Astrocyte (in vitro differentiated cells and primary cell): ENCODE measurements around the gene MRGPRE. TPM values are rescaled to one million over a fixed set of nuclear protein-coding genes. Genes with fewer than 3 reads are reported as not detected.

Experiments
- DNase-seq: peaks from one replicate; pipeline ENCODE4 v3.0.0-alpha.2; 2010; ENCODE audit warnings: low read depth
- FAIRE-seq: peaks from 2 replicates; lab custom pipeline; 2011; peaks lifted over from hg19 to GRCh38; lab: Jason Lieb, UNC
- H2AFZ ChIP-seq: 2 replicates; pipeline ENCODE4 v1.6.0; 2012; ENCODE audit warnings: low read depth, low read length, inconsistent platforms
- H3K27ac ChIP-seq: 2 replicates; pipeline ENCODE4 v1.5.1; 2011; ENCODE audit warnings: low read depth, low read length, inconsistent platforms
- H3K27me3 ChIP-seq: 2 replicates; pipeline ENCODE4 v1.6.0; 2011; ENCODE audit warnings: low read length, inconsistent platforms; ENCODE audit not compliant: insufficient read depth
- H3K36me3 ChIP-seq: 2 replicates; pipeline ENCODE4 v1.5.1; 2011; ENCODE audit warnings: low read length, inconsistent platforms; ENCODE audit not compliant: insufficient read depth
- H3K4me1 ChIP-seq: 2 replicates; pipeline ENCODE4 v1.5.1; 2011; ENCODE audit warnings: low read length, inconsistent platforms; ENCODE audit not compliant: insufficient read depth
- H3K4me2 ChIP-seq: 2 replicates; pipeline ENCODE4 v1.6.0; 2012; ENCODE audit warnings: low read length, inconsistent platforms
- H3K4me3 ChIP-seq: 2 replicates; pipeline ENCODE4 v1.5.1; 2011; ENCODE audit warnings: low read depth, mild to moderate bottlenecking, low read length, inconsistent platforms; ENCODE audit not compliant: insufficient read depth
- H3K79me2 ChIP-seq: 2 replicates; pipeline ENCODE4 v1.6.0; 2012; ENCODE audit warnings: mild to moderate bottlenecking, low read length, inconsistent platforms; ENCODE audit not compliant: insufficient read depth
- H3K9ac ChIP-seq: 2 replicates; pipeline ENCODE4 v1.6.0; 2012; ENCODE audit warnings: mild to moderate bottlenecking, low read length, inconsistent platforms
- H3K9me3 ChIP-seq: 2 replicates; pipeline ENCODE4 v1.5.1; 2012; ENCODE audit warnings: low read depth, mild to moderate bottlenecking, low read length, inconsistent platforms; ENCODE audit not compliant: insufficient read depth
- H4K20me1 ChIP-seq: 2 replicates; pipeline ENCODE4 v1.6.0; 2012; ENCODE audit warnings: low read length, inconsistent platforms; ENCODE audit not compliant: insufficient read depth
- H3K27ac Mint-ChIP-seq: one replicate; pipeline ENCODE4 v1.8.0; 2021; ENCODE audit warnings: mild to moderate bottlenecking, mixed read lengths; ENCODE audit not compliant: unreplicated experiment
- H3K27me3 Mint-ChIP-seq: one replicate; pipeline ENCODE4 v1.8.0; 2021; ENCODE audit warnings: low read depth, mixed read lengths; ENCODE audit not compliant: unreplicated experiment
- H3K36me3 Mint-ChIP-seq: one replicate; pipeline ENCODE4 v1.8.0; 2021; ENCODE audit warnings: low read depth, mixed read lengths; ENCODE audit not compliant: unreplicated experiment
- H3K4me1 Mint-ChIP-seq: one replicate; pipeline ENCODE4 v1.8.0; 2021; ENCODE audit warnings: low read depth, mixed read lengths; ENCODE audit not compliant: unreplicated experiment
- H3K4me3 Mint-ChIP-seq: one replicate; pipeline ENCODE4 v1.8.0; 2021; ENCODE audit warnings: mild to moderate bottlenecking, moderate library complexity, mixed read lengths; ENCODE audit not compliant: unreplicated experiment
- H3K9me3 Mint-ChIP-seq: one replicate; pipeline ENCODE4 v1.8.0; 2021; ENCODE audit warnings: mild to moderate bottlenecking, mixed read lengths; ENCODE audit not compliant: unreplicated experiment
- CTCF ChIP-seq: IDR thresholded peaks from 2 replicates; pipeline ENCODE4 v1.5.1; 2011; ENCODE audit warnings: low read depth, mild to moderate bottlenecking, inconsistent platforms, low read length, moderate library complexity; ENCODE audit not compliant: insufficient read depth
- EZH2 ChIP-seq: IDR thresholded peaks from 2 replicates; pipeline ENCODE4 v1.6.1; 2012; ENCODE audit warnings: mild to moderate bottlenecking, low read length, inconsistent platforms; ENCODE audit not compliant: insufficient read depth
- total RNA-seq: library from RNA; stranded (reverse); gene quantifications from 2 replicates; pipeline ENCODE4 v1.2.1, GENCODE V29; 2021

The MRGPRE gene
- total RNA-seq, 1 donor from 2014 or later: not detected

- H3K4me3 Mint-ChIP-seq: no peak overlapping the region
- no peaks in the 10 kb centered on the region for H3K9me3 Mint-ChIP-seq
- H3K27ac ChIP-seq: no peak overlapping the region
- no peak overlapping the region for H3K27ac Mint-ChIP-seq
- no peak for TF ChIP-seq EZH2
- no peak for TF ChIP-seq CTCF
- H3K4me2 ChIP-seq: no peak overlapping the region
- H3K36me3 ChIP-seq: no peaks in the 10 kb centered on the region
- no peaks in the 10 kb centered on the region for H3K36me3 Mint-ChIP-seq
- H3K79me2 ChIP-seq: no peaks in the 10 kb centered on the region
- H3K27me3 Mint-ChIP-seq: peaks cover 23% of the 10 kb centered on the region
- H4K20me1 ChIP-seq: no peaks in the 10 kb centered on the region
- H3K4me1 Mint-ChIP-seq: peaks cover 10% of the 10 kb centered on the region
- no peaks in the 10 kb centered on the region for H3K9me3 ChIP-seq
- H3K4me3 ChIP-seq: no peak overlapping the region
- H3K4me1 ChIP-seq: peaks cover 2% of the 10 kb centered on the region
- H3K27me3 ChIP-seq: peaks cover 8% of the 10 kb centered on the region
- no peak for FAIRE-seq
- no peak for DNase-seq
- no peak overlapping the region for H2AFZ ChIP-seq
- no peak overlapping the region for H3K9ac ChIP-seq
These were observed 10.7 kb downstream of the MRGPRE start for GRCh38 chr11:3221408-3222002.

DNA sequence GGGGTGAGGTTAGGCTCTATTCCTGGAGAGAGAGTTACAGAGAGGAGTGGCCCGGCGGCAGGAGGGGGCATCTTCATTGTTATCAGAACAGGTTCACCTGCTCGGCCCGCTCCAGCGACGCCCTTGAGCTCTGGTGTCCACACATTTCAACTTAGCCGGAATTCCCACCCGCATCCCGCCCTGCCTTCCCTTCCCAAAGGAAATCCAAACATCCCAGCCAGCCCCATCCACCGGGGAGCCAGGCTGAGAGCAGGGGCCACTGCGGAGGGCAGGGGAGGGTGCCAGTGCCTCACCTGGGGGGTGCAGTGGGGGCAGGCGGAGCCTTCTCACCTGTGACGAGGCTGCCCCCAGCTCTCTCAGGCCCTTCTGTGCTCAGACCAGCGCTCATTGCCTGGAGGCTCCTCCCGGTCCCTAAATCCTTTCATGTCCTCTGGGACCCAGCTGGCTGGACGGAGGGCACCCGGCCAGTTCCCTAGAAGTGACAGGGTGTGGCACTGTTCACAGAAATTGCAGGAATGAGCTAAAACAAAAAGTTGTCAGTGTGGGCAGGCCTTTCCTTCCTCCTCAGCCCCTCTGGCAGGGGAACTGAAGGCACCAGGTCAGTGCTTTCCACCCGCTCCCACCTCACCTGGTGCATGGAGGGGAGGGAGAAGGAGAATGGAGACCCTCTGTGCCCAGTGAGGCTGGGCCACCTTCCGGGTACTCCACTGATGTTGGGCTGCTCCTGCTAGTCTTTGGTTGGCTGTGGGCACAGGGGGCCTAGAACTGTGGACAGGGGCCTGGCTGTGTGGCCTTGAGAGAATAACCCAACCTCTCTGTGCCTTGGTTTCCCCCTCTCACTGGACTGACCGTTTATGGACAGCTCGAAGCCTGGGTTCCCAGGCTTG lies 11.5 kb downstream of the MRGPRE start:
- peaks cover 2% of the 10 kb centered on the region for H3K4me1 ChIP-seq
- H3K4me1 Mint-ChIP-seq: peaks cover 5% of the 10 kb centered on the region
- peaks cover 21% of the 10 kb centered on the region for H3K27me3 Mint-ChIP-seq

More for the DNA sequence above, 11.5 kb downstream of the MRGPRE start:
- H3K4me3 ChIP-seq: no peak overlapping the region
- H3K36me3 ChIP-seq: no peaks in the 10 kb centered on the region
- H3K27me3 ChIP-seq: peaks cover 11% of the 10 kb centered on the region
- DNase-seq (no peak), FAIRE-seq (no peak)
- H3K36me3 Mint-ChIP-seq: no peaks in the 10 kb centered on the region
- no peak overlapping the region for H3K4me2 ChIP-seq
- no peaks in the 10 kb centered on the region for H3K9me3 ChIP-seq
- no peak overlapping the region for H3K27ac Mint-ChIP-seq
- no peak overlapping the region for H3K9ac ChIP-seq
- H3K9me3 Mint-ChIP-seq: no peaks in the 10 kb centered on the region
- no peak overlapping the region for H3K27ac ChIP-seq
- H3K4me3 Mint-ChIP-seq: no peak overlapping the region
- no peaks in the 10 kb centered on the region for H4K20me1 ChIP-seq
- TF ChIP-seq EZH2 (no peak), CTCF (no peak)
- no peaks in the 10 kb centered on the region for H3K79me2 ChIP-seq
- no peak overlapping the region for H2AFZ ChIP-seq
